ENCODE measurements around the gene SNX6. TPM values are rescaled to one million over a fixed set of nuclear protein-coding genes. Genes with fewer than 3 reads are reported as not detected.
"Not testable (repeated sequence)": the region's sequence is repeated elsewhere in the genome, so short reads cannot be mapped to it uniquely, and the experiment has no call there.

SNX6 gene
- total and polyA plus RNA-seq, 2 donors (not counting 3 experiments of a cell fraction or from before 2014, with no cell fraction given), result 95.1 to 120 TPM

GRCh38 chr14:34555583-34556497 lies 74.1 kb downstream of the SNX6 start:
- H3K27me3 ChIP-seq (ENCODE audit: control insufficient read depth in 2 of 2, insufficient read depth in 2 of 2, low read length in 2 of 2); H3K4me3 ChIP-seq (replicated peaks in 1 of 3; ENCODE audit: insufficient read depth in 1 of 3, low read depth in 1 of 3, low read length in 3 of 3); intact Hi-C loops (cut with micrococcal nuclease); dilution Hi-C loops (cut with MboI; ENCODE audit: extremely low pct_ligation_motif_present, low sequenced_read_pairs); H3K36me3 ChIP-seq (ENCODE audit: control insufficient read depth in 2 of 2, extremely low read depth in 1 of 2, insufficient read depth in 2 of 2, low read length in 2 of 2); H3K9me1 ChIP-seq (replicated peaks; ENCODE audit: control insufficient read depth, extremely low read depth, insufficient read depth, low read length); CTCF ChIA-PET; H3K9me3 ChIP-seq (replicated peaks; ENCODE audit: control insufficient read depth, insufficient read depth, low read length); H3K4me1 ChIP-seq (ENCODE audit: control insufficient read depth, extremely low read depth, insufficient read depth, low read length); H3K27ac ChIP-seq (ENCODE audit: insufficient read depth, low read depth, low read length); H2AFZ ChIP-seq (ENCODE audit: low read depth, low read length); H3K4me2 ChIP-seq (ENCODE audit: insufficient read depth, low read length); DNase-seq (ENCODE audit: low read depth, low spot score); BruUV-seq (replicated peaks); H3K9ac ChIP-seq (replicated peaks; ENCODE audit: extremely low read depth, insufficient read depth, low read length); H3K79me2 ChIP-seq (ENCODE audit: control insufficient read depth, insufficient read depth, low read length); H4K20me1 ChIP-seq (replicated peaks; ENCODE audit: control insufficient read depth, extremely low read depth, insufficient read depth, low read length); POLR2A ChIA-PET: not testable (repeated sequence)
- FAIRE-seq, result peak; percentile 100

- Histone ChIP-seq H3K4me3 (replicated peaks in 1 of 3; ENCODE audit: insufficient read depth in 1 of 3, low read depth in 1 of 3, low read length in 3 of 3) (no peak overlapping the region), H3K36me3 (ENCODE audit: control insufficient read depth in 2 of 2, extremely low read depth in 1 of 2, insufficient read depth in 2 of 2, low read length in 2 of 2) (no peaks in the 10 kb centered on the region), H3K79me2 (ENCODE audit: control insufficient read depth, insufficient read depth, low read length) (no peaks in the 10 kb centered on the region), H3K9me1 (replicated peaks; ENCODE audit: control insufficient read depth, extremely low read depth, insufficient read depth, low read length) (no peaks in the 10 kb centered on the region), H3K9ac (replicated peaks; ENCODE audit: extremely low read depth, insufficient read depth, low read length) (no peak overlapping the region), H3K4me1 (ENCODE audit: control insufficient read depth, extremely low read depth, insufficient read depth, low read length) (peaks cover 5% of the 10 kb centered on the region), H3K27ac (ENCODE audit: insufficient read depth, low read depth, low read length) (no peak overlapping the region), H4K20me1 (replicated peaks; ENCODE audit: control insufficient read depth, extremely low read depth, insufficient read depth, low read length) (no peaks in the 10 kb centered on the region), H3K27me3 (ENCODE audit: control insufficient read depth in 2 of 2, insufficient read depth in 2 of 2, low read length in 2 of 2) (no peaks in the 10 kb centered on the region), H2AFZ (ENCODE audit: low read depth, low read length) (no peak overlapping the region), H3K4me2 (ENCODE audit: insufficient read depth, low read length) (peak overlapping the region; percentile 38), H3K9me3 (replicated peaks; ENCODE audit: control insufficient read depth, insufficient read depth, low read length) (no peaks in the 10 kb centered on the region)
- no peak for DNase-seq (ENCODE audit: low read depth, low spot score)
- ChIA-PET CTCF (interaction anchor here (1.1 kb wide), 1 partner anchor 223 kb away, joined by 3 read pairs; no protein-coding TSS in a partner anchor), POLR2A (no interaction called here)
- TF ChIP-seq FOS (IDR thresholded peaks at IDR 0.05; ENCODE audit: borderline replicate concordance, insufficient read depth, low read length), result no peak
- TF ChIP-seq MYC (IDR thresholded peaks at IDR 0.05; ENCODE audit: low read depth, low read length), result no peak
- no peak for TF ChIP-seq GATA2 (IDR thresholded peaks at IDR 0.05; ENCODE audit: insufficient read depth, insufficient read length, low read depth, low read length)
- TF ChIP-seq CTCF (IDR thresholded peaks at IDR 0.05; ENCODE audit: extremely low read depth in 1 of 2, insufficient read depth in 1 of 2, low read depth in 1 of 2, low read length in 2 of 2), result no peak
- no peak for TF ChIP-seq POLR2A (IDR thresholded peaks at IDR 0.05; ENCODE audit: low read depth, low read length)
- no peak for TF ChIP-seq POLR2AphosphoS5 (IDR thresholded peaks at IDR 0.05; ENCODE audit: insufficient read depth, low read depth, low read length)
- TF ChIP-seq MAX (IDR thresholded peaks at IDR 0.05; ENCODE audit: insufficient read depth, insufficient read length), result no peak
- TF ChIP-seq EZH2 (IDR thresholded peaks at IDR 0.05; ENCODE audit: borderline replicate concordance, low read depth, low read length, severe bottlenecking), result no peak
- TF ChIP-seq JUN (IDR thresholded peaks at IDR 0.05; ENCODE audit: borderline replicate concordance, insufficient read depth, insufficient read length, low read depth), result no peak
- BruUV-seq (replicated peaks), result TSS peak; percentile 56
- dilution Hi-C loops (cut with MboI; ENCODE audit: extremely low pct_ligation_motif_present, low sequenced_read_pairs) (no loop called here), intact Hi-C loops (cut with micrococcal nuclease) (loop anchor here (5.0 kb wide), 1 partner anchor 222 kb away; no protein-coding TSS in a partner anchor)
- no peak for FAIRE-seq
Measured at GRCh38 chr14:34554540-34555250, 75.3 kb downstream of the SNX6 start.

All from endothelial cell of umbilical vein (primary cell).